Stomach (tissue), 4 donors: ENCODE measurements around the gene COL8A2.

Source experiments
- EP300 ChIP-seq: sonication (generic); formaldehyde crosslinking; IDR thresholded peaks from one replicate; pipeline ENCODE4 v1.6.1; 2017; ENCODE audit warnings: antibody characterized with exemption
- POLR2A ChIP-seq, 4 donors: fragments of 450-650 bp; IDR thresholded peaks; one replicate each; pipeline ENCODE4 v1.6.1; 2016; ENCODE audit warnings: antibody characterized with exemption in 4 of 4, control low read depth in 2 of 4, mild to moderate bottlenecking in 1 of 4, moderate library complexity in 1 of 4
- POLR2AphosphoS5 ChIP-seq, 3 donors: sonication (generic); formaldehyde crosslinking; IDR thresholded peaks; one replicate each; pipeline ENCODE4 v1.6.1; 2016; ENCODE audit warnings: antibody characterized with exemption in 3 of 3
- TF ChIP-seq, protein P1 (sequence below), 7 experiments: fragments of 450-650 bp in 4 of 7; fragments of 200-600 bp in 3 of 7; sonication (generic) in 3 of 7; IDR thresholded peaks; one replicate each; pipeline ENCODE4 v1.5.1; 2016 to 2019; ENCODE audit warnings: antibody characterized with exemption in 7 of 7, control low read depth in 2 of 7, mild to moderate bottlenecking in 1 of 7

DNA sequence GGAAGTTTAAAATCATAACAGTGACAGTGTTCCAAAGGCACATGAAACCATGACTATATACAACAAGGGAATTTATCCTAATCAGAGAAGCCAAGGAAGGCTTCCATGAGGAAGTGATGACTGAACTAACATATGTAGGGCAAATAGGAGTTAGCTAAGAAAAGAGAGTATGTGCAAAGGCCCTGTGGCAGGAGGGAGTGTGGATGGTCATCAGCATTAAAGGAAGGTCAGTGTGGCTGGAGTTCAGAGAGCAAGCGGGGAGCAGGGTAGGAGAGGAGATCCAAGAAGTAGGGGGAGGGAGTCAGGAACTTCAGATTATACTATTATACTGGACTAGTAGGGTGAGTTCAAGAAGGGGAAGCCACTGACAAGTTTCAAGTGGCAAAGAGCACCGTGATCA lies 39.3 kb upstream of the COL8A2 start:
- TF ChIP-seq, protein P1, sequence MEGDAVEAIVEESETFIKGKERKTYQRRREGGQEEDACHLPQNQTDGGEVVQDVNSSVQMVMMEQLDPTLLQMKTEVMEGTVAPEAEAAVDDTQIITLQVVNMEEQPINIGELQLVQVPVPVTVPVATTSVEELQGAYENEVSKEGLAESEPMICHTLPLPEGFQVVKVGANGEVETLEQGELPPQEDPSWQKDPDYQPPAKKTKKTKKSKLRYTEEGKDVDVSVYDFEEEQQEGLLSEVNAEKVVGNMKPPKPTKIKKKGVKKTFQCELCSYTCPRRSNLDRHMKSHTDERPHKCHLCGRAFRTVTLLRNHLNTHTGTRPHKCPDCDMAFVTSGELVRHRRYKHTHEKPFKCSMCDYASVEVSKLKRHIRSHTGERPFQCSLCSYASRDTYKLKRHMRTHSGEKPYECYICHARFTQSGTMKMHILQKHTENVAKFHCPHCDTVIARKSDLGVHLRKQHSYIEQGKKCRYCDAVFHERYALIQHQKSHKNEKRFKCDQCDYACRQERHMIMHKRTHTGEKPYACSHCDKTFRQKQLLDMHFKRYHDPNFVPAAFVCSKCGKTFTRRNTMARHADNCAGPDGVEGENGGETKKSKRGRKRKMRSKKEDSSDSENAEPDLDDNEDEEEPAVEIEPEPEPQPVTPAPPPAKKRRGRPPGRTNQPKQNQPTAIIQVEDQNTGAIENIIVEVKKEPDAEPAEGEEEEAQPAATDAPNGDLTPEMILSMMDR (IDR thresholded peaks at IDR 0.05): peak in 1 of 7 experiments; percentile 9
- no peak for TF ChIP-seq POLR2A (IDR thresholded peaks at IDR 0.05)
- no peak for TF ChIP-seq EP300
- no peak for TF ChIP-seq POLR2AphosphoS5 (IDR thresholded peaks at IDR 0.05)
